ENCODE data around the gene TLE4. TPM values are rescaled to one million over a fixed set of nuclear protein-coding genes. Genes with fewer than 3 reads are reported as not detected.

The TLE4 gene
- total and polyA plus RNA-seq, 2 experiments from 2014 or later = 29.6 to 38.4 TPM

GRCh38 chr9:79584655-79584982 is 12.9 kb downstream of the TLE4 start:
- Histone ChIP-seq H3K36me3 (replicated peaks; ENCODE audit: insufficient read depth, low read depth) (no peaks in the 10 kb centered on the region), H3K4me1 (ENCODE audit: insufficient read depth) (peaks cover 30% of the 10 kb centered on the region), H3K27ac (no peak overlapping the region), H4K20me1 (ENCODE audit: insufficient read depth, poor library complexity, severe bottlenecking) (peaks cover 3% of the 10 kb centered on the region), H3K79me2 (peaks cover 46% of the 10 kb centered on the region), H3K4me2 (no peak overlapping the region), H3K27me3 (no peaks in the 10 kb centered on the region), H3K4me3 (no peak overlapping the region), H3K9me3 (ENCODE audit: low read depth) (no peaks in the 10 kb centered on the region), H3K9me2 (replicated peaks; ENCODE audit: insufficient read depth) (no peaks in the 10 kb centered on the region), H2AFZ (no peak overlapping the region)
- 85% methylated on average over 2 of the region's 2 CpGs for WGBS (ENCODE audit: low lambda C conversion rate, missing lambda C conversion rate)
- DNase-seq (ENCODE audit: low spot score) = no peak
- no peak for TF ChIP-seq CTCF (IDR thresholded peaks at IDR 0.05; ENCODE audit: poor library complexity)
- TF ChIP-seq EZH2phosphoT487 (IDR thresholded peaks at IDR 0.05; ENCODE audit: low read depth, severe bottlenecking, unreplicated experiment) = no peak
- no peak for TF ChIP-seq EZH2 (IDR thresholded peaks at IDR 0.05; ENCODE audit: borderline replicate concordance)

GRCh38 chr9:79588488-79589223 is 16.9 kb downstream of the TLE4 start:
- 88% methylated on average over 3 of the region's 3 CpGs for WGBS (ENCODE audit: low lambda C conversion rate, missing lambda C conversion rate)
- Histone ChIP-seq H3K27ac (no peak overlapping the region), H3K4me1 (ENCODE audit: insufficient read depth) (peaks cover 7% of the 10 kb centered on the region), H2AFZ (no peak overlapping the region), H3K27me3 (no peaks in the 10 kb centered on the region), H3K9me3 (ENCODE audit: low read depth) (no peaks in the 10 kb centered on the region), H3K4me3 (no peak overlapping the region), H3K36me3 (replicated peaks; ENCODE audit: insufficient read depth, low read depth) (no peaks in the 10 kb centered on the region), H4K20me1 (ENCODE audit: insufficient read depth, poor library complexity, severe bottlenecking) (peaks cover 3% of the 10 kb centered on the region), H3K4me2 (no peak overlapping the region), H3K79me2 (peaks cover 78% of the 10 kb centered on the region), H3K9me2 (replicated peaks; ENCODE audit: insufficient read depth) (no peaks in the 10 kb centered on the region)
- TF ChIP-seq CTCF (IDR thresholded peaks at IDR 0.05; ENCODE audit: poor library complexity) = no peak
- DNase-seq (ENCODE audit: low spot score) = no peak

GRCh38 chr9:79591458-79591857 is 19.7 kb downstream of the TLE4 start:
- no peak overlapping the region for H3K27ac ChIP-seq
- no peak for DNase-seq (ENCODE audit: low spot score)
- no peaks in the 10 kb centered on the region for H3K4me1 ChIP-seq (ENCODE audit: insufficient read depth)
- H3K4me2 ChIP-seq = no peak overlapping the region
- no peaks in the 10 kb centered on the region for H3K27me3 ChIP-seq
- 96% methylated on average over 2 of the region's 2 CpGs for WGBS (ENCODE audit: low lambda C conversion rate, missing lambda C conversion rate)
- TF ChIP-seq EZH2 (IDR thresholded peaks at IDR 0.05; ENCODE audit: borderline replicate concordance) = no peak
- no peak for TF ChIP-seq EZH2phosphoT487 (IDR thresholded peaks at IDR 0.05; ENCODE audit: low read depth, severe bottlenecking, unreplicated experiment)
- TF ChIP-seq CTCF (IDR thresholded peaks at IDR 0.05; ENCODE audit: poor library complexity) = no peak
- no peaks in the 10 kb centered on the region for H3K9me2 ChIP-seq (replicated peaks; ENCODE audit: insufficient read depth)
- H2AFZ ChIP-seq = no peak overlapping the region
- H3K79me2 ChIP-seq = peaks cover 81% of the 10 kb centered on the region
- H3K9me3 ChIP-seq (ENCODE audit: low read depth) = no peaks in the 10 kb centered on the region
- no peak overlapping the region for H3K4me3 ChIP-seq
- no peaks in the 10 kb centered on the region for H4K20me1 ChIP-seq (ENCODE audit: insufficient read depth, poor library complexity, severe bottlenecking)
- no peaks in the 10 kb centered on the region for H3K36me3 ChIP-seq (replicated peaks; ENCODE audit: insufficient read depth, low read depth)
